A549 treated with Mapracorat at 1 μM for 4 hours (cell line): Measurements from ENCODE around the gene HUS1. TPM values are rescaled to one million over a fixed set of nuclear protein-coding genes. Genes with fewer than 3 reads are reported as not detected.

Experiments used
- total RNA-seq: library from RNA; stranded (reverse); fragments of 200-300 nt; extraction: Qiagen RNA extraction; gene quantifications from 5 replicates; pipeline ENCODE4 v1.2.3, GENCODE V29; 2022

The HUS1 gene
- total RNA-seq, result 16.2 to 20.6 TPM (median 18.0 TPM) in 5 replicates

GRCh38 chr7:47979145-47979831 lies at the start of gene HUS1:
Gene HUS1, minus strand, starts transcription at chr7:47979615. Its CDS starts 96 bp downstream, at chr7:47979519.

GRCh38 chr7:48028938-48029337 lies 49.5 kb upstream of the HUS1 start, which contains the start of gene SUN3:
Gene SUN3, minus strand, starts transcription at chr7:48029107. Its CDS starts 169 bp downstream, at chr7:48028938.

DNA sequence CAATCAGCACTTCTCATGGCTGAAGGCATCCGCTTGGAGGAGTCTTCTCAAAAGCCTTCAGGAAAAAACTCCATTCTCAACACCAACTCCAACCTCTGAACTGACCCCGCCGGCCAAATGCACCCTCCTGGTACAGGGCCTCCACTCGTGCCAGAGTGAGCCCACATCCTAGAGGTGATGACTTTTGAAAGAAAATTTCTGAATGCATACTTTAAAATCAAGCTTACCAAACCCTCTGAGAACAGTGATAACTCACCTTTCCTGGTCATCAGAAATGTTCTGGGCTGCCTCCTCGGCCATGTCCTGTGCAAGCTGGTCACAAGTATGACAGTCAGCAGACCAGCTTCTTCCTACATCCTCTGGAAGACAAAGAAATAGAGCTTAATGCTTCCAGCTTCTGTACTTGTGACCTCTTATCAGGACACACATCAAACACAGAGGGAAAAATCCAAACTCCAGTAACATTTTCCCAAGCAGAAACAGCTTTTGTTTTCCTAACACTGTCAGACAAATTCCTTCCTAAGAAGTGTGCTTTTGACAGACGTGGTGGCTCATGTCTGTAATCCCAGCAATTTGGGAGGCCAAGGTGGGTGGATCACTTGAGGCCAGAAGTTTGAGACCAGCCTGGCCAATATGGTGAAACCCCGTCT lies 31.1 kb downstream of the HUS1 start, which contains the start of gene PKD1L1:
Gene PKD1L1 (minus strand): TSS at position 326 of the 650 bp plus-strand sequence. CDS start 26 bp downstream, at position 300.

Other genes with a start within 250 kb of the HUS1 start
- 0.07 to 0.44 TPM (median 0.32 TPM) in 5 replicates for gene PKD1L1, start 31.1 kb downstream of the HUS1 start, total RNA-seq
- gene SUN3, start 49.5 kb upstream of the HUS1 start, total RNA-seq, result 0.19 TPM in 1 of 5 replicates, not detected in the others
- 0.24 to 0.45 TPM (median 0.31 TPM) in 5 replicates for gene C7orf57, start 55.9 kb upstream of the HUS1 start, total RNA-seq
- 58.2 to 97.8 TPM (median 77.8 TPM) in 5 replicates for gene UPP1, start 109.7 kb upstream of the HUS1 start, total RNA-seq
- 0.04 to 0.08 TPM (median 0.05 TPM) in 4 of 5 replicates, not detected in the other for gene ABCA13, start 191.8 kb upstream of the HUS1 start, total RNA-seq